HEK293 (cell line): ENCODE measurements around the gene CTDSPL2.

Experiments
- BCL11B ChIP-seq: fragments of 450-650 bp; formaldehyde crosslinking; IDR thresholded peaks from 2 replicates; pipeline ENCODE4 v1.5.1; 2016; ENCODE audit warnings: low read depth, missing biosample characterization, missing genetic modification characterization
- EGR2 ChIP-seq: fragments of 450-650 bp; formaldehyde crosslinking; IDR thresholded peaks from 2 replicates; pipeline ENCODE4 v1.5.1; 2016; ENCODE audit warnings: low read depth, missing biosample characterization, missing genetic modification characterization
- GFI1B ChIP-seq: fragments of 450-650 bp; formaldehyde crosslinking; IDR thresholded peaks from 2 replicates; pipeline ENCODE4 v1.5.1; 2016; ENCODE audit warnings: missing biosample characterization, missing genetic modification characterization
- HOXC10 ChIP-seq: sonication (generic); formaldehyde crosslinking; IDR thresholded peaks from 2 replicates; pipeline ENCODE4 v1.8.1; 2023; ENCODE audit warnings: mild to moderate bottlenecking, missing genetic modification reagents
- HOXD13 ChIP-seq: sonication (generic); formaldehyde crosslinking; IDR thresholded peaks from 2 replicates; pipeline ENCODE4 v1.8.0; 2022; ENCODE audit warnings: missing genetic modification reagents, borderline replicate concordance
- OVOL3 ChIP-seq: fragments of 450-650 bp; formaldehyde crosslinking; IDR thresholded peaks from 2 replicates; pipeline ENCODE4 v1.5.1; 2016; ENCODE audit warnings: missing biosample characterization, missing genetic modification characterization
- YY2 ChIP-seq: fragments of 450-650 bp; formaldehyde crosslinking; IDR thresholded peaks from 2 replicates; pipeline ENCODE4 v1.5.1; 2016; ENCODE audit warnings: missing biosample characterization, missing genetic modification characterization
- ZFP3 ChIP-seq: fragments of 450-650 bp; formaldehyde crosslinking; IDR thresholded peaks from 2 replicates; pipeline ENCODE4 v1.5.1; 2016; ENCODE audit warnings: low read depth, missing biosample characterization, missing genetic modification characterization
- ZIC2 ChIP-seq: fragments of 450-650 bp; formaldehyde crosslinking; IDR thresholded peaks from 2 replicates; pipeline ENCODE4 v1.5.1; 2016; ENCODE audit warnings: missing biosample characterization, missing genetic modification characterization
- ZNF10 ChIP-seq: fragments of 450-650 bp; formaldehyde crosslinking; IDR thresholded peaks from 2 replicates; pipeline ENCODE4 v1.5.1; 2017; ENCODE audit warnings: missing biosample characterization, missing genetic modification characterization
- ZNF114 ChIP-seq: fragments of 450-650 bp; formaldehyde crosslinking; IDR thresholded peaks from 2 replicates; pipeline ENCODE4 v1.5.0; 2017; ENCODE audit warnings: missing biosample characterization, missing genetic modification characterization
- ZNF2 ChIP-seq: fragments of 450-650 bp; formaldehyde crosslinking; IDR thresholded peaks from 2 replicates; pipeline ENCODE4 v1.5.1; 2016; ENCODE audit warnings: missing biosample characterization, missing genetic modification characterization
- ZNF202 ChIP-seq: fragments of 450-650 bp; formaldehyde crosslinking; IDR thresholded peaks from 2 replicates; pipeline ENCODE4 v1.5.1; 2016; ENCODE audit warnings: missing biosample characterization, missing genetic modification characterization, borderline replicate concordance
- ZNF350 ChIP-seq: fragments of 450-650 bp; formaldehyde crosslinking; IDR thresholded peaks from 2 replicates; pipeline ENCODE4 v1.5.0; 2017; ENCODE audit warnings: missing biosample characterization, mild to moderate bottlenecking, missing genetic modification characterization
- ZNF423 ChIP-seq: fragments of 450-650 bp; formaldehyde crosslinking; IDR thresholded peaks from 2 replicates; pipeline ENCODE4 v1.5.1; 2016; ENCODE audit warnings: missing biosample characterization, missing genetic modification characterization
- ZNF549 ChIP-seq: fragments of 450-650 bp; IDR thresholded peaks from 2 replicates; pipeline ENCODE4 v1.5.1; 2018; ENCODE audit warnings: missing biosample characterization, missing genetic modification characterization, mild to moderate bottlenecking, inconsistent platforms, moderate library complexity
- ZNF585B ChIP-seq: fragments of 450-650 bp; formaldehyde crosslinking; IDR thresholded peaks from 2 replicates; pipeline ENCODE4 v1.5.1; 2016; ENCODE audit warnings: missing biosample characterization, missing genetic modification characterization
- ZNF600 ChIP-seq: fragments of 450-650 bp; formaldehyde crosslinking; IDR thresholded peaks from 2 replicates; pipeline ENCODE4 v1.5.1; 2016; ENCODE audit warnings: missing biosample characterization, missing genetic modification characterization
- ZNF621 ChIP-seq: fragments of 450-650 bp; formaldehyde crosslinking; IDR thresholded peaks from 2 replicates; pipeline ENCODE4 v1.5.1; 2017; ENCODE audit warnings: missing biosample characterization, missing genetic modification characterization
- ZNF624 ChIP-seq: fragments of 450-650 bp; formaldehyde crosslinking; IDR thresholded peaks from 2 replicates; pipeline ENCODE4 v1.5.1; 2017; ENCODE audit warnings: missing biosample characterization, missing genetic modification characterization
- ZNF626 ChIP-seq: fragments of 450-650 bp; sonication (Bioruptor Pico); formaldehyde crosslinking; IDR thresholded peaks from 2 replicates; pipeline ENCODE4 v1.5.1; 2018; ENCODE audit warnings: missing biosample characterization, missing genetic modification characterization, inconsistent platforms
- ZNF658 ChIP-seq: fragments of 450-650 bp; formaldehyde crosslinking; IDR thresholded peaks from 2 replicates; pipeline ENCODE4; 2016; ENCODE audit warnings: missing biosample characterization, missing genetic modification characterization
- ZNF768 ChIP-seq: fragments of 450-650 bp; formaldehyde crosslinking; IDR thresholded peaks from 2 replicates; pipeline ENCODE4 v1.5.1; 2018; ENCODE audit warnings: missing biosample characterization, mild to moderate bottlenecking, missing genetic modification characterization
- ZNF843 ChIP-seq: fragments of 450-650 bp; formaldehyde crosslinking; IDR thresholded peaks from 2 replicates; pipeline ENCODE4 v1.5.1; 2016; ENCODE audit warnings: missing biosample characterization, missing genetic modification characterization
- ZSCAN30 ChIP-seq: fragments of 450-650 bp; IDR thresholded peaks from 2 replicates; pipeline ENCODE4 v1.5.1; 2018; ENCODE audit warnings: missing biosample characterization, mild to moderate bottlenecking, missing genetic modification characterization, moderate library complexity
- TF ChIP-seq, protein P1 (sequence below): fragments of 450-650 bp; formaldehyde crosslinking; conservative IDR thresholded peaks from 2 replicates; pipeline ENCODE4 v1.5.1; 2016; ENCODE audit warnings: low read depth, missing biosample characterization, missing genetic modification characterization
- TF ChIP-seq, protein P2 (sequence below): fragments of 450-650 bp; formaldehyde crosslinking; IDR thresholded peaks from 2 replicates; pipeline ENCODE4 v1.5.1; 2016; ENCODE audit warnings: missing biosample characterization, missing genetic modification characterization
- TF ChIP-seq, protein P3 (sequence below): fragments of 450-650 bp; formaldehyde crosslinking; IDR thresholded peaks from 2 replicates; pipeline ENCODE4 v1.5.1; 2016; ENCODE audit warnings: missing biosample characterization, missing genetic modification characterization
- TF ChIP-seq, protein P4 (sequence below): fragments of 450-650 bp; formaldehyde crosslinking; IDR thresholded peaks from 2 replicates; pipeline ENCODE4 v1.5.1; 2016; ENCODE audit warnings: missing biosample characterization, missing genetic modification characterization
- TF ChIP-seq, protein P5 (sequence below): fragments of 450-650 bp; formaldehyde crosslinking; IDR thresholded peaks from 2 replicates; pipeline ENCODE4 v1.5.1; 2016; ENCODE audit warnings: missing biosample characterization, missing genetic modification characterization

The CTDSPL2 gene

DNA sequence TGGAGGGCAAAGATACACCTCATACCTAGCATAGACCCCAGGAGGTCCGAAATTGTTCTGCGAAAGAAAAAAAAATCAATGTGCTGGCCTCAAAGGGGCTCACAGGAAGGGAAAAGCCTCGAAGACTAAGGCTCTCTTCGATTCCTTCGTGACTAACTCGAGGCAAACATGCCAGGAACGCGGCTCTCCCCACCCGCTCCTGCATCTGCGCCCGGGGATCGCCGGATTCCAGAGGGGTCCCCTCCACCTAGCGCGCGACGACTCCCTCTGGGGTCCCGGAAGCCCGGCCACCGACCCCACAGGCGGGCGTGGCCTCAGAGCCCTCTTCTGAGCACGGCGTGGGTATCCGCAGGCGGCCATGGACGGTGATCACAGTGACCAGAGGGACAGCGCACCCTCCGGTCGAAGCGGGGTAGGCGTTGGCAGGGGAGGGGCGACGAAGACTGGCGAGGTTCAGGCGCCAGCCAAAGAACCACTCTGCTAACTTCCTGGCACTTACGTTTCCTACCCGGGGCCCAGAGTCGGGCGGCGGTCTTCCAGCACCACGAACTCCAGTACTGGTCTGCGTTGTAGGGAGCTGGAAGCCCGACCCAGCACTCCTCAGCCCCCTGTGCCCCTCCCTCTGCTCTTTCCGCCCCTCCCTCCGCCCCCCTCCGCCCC is 109.0 kb downstream of the CTDSPL2 start (continued):
- TF ChIP-seq ZNF114: no peak
- no peak for TF ChIP-seq ZNF621 (tag by site-specific recombination)
- no peak for TF ChIP-seq BCL11B
- no peak for TF ChIP-seq ZNF423 (tag by site-specific recombination)
- TF ChIP-seq HOXD13 (CRISPR knock-in tag): no peak
- TF ChIP-seq ZSCAN30 (tag by site-specific recombination): no peak; the same call in 1 of the 2 replicates
- no peak for TF ChIP-seq ZNF549 (tag by site-specific recombination)
- TF ChIP-seq GFI1B: no peak
- TF ChIP-seq OVOL3 (tag by site-specific recombination): no peak
- TF ChIP-seq ZIC2 (tag by site-specific recombination): peak; percentile 8; the same call in 1 of the 2 replicates
- no peak for TF ChIP-seq HOXC10 (CRISPR knock-in tag)
- TF ChIP-seq ZNF768 (tag by site-specific recombination): no peak
- no peak for TF ChIP-seq ZNF202 (tag by site-specific recombination)
- TF ChIP-seq ZNF585B: no peak
- TF ChIP-seq YY2: no peak
- no peak for TF ChIP-seq EGR2
- TF ChIP-seq, protein P1, sequence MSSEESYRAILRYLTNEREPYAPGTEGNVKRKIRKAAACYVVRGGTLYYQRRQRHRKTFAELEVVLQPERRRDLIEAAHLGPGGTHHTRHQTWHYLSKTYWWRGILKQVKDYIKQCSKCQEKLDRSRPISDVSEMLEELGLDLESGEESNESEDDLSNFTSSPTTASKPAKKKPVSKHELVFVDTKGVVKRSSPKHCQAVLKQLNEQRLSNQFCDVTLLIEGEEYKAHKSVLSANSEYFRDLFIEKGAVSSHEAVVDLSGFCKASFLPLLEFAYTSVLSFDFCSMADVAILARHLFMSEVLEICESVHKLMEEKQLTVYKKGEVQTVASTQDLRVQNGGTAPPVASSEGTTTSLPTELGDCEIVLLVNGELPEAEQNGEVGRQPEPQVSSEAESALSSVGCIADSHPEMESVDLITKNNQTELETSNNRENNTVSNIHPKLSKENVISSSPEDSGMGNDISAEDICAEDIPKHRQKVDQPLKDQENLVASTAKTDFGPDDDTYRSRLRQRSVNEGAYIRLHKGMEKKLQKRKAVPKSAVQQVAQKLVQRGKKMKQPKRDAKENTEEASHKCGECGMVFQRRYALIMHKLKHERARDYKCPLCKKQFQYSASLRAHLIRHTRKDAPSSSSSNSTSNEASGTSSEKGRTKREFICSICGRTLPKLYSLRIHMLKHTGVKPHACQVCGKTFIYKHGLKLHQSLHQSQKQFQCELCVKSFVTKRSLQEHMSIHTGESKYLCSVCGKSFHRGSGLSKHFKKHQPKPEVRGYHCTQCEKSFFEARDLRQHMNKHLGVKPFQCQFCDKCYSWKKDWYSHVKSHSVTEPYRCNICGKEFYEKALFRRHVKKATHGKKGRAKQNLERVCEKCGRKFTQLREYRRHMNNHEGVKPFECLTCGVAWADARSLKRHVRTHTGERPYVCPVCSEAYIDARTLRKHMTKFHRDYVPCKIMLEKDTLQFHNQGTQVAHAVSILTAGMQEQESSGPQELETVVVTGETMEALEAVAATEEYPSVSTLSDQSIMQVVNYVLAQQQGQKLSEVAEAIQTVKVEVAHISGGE (tag by site-specific recombination): no peak; the same call in 1 of the 2 replicates
- TF ChIP-seq ZFP3: no peak
- TF ChIP-seq, protein P2, sequence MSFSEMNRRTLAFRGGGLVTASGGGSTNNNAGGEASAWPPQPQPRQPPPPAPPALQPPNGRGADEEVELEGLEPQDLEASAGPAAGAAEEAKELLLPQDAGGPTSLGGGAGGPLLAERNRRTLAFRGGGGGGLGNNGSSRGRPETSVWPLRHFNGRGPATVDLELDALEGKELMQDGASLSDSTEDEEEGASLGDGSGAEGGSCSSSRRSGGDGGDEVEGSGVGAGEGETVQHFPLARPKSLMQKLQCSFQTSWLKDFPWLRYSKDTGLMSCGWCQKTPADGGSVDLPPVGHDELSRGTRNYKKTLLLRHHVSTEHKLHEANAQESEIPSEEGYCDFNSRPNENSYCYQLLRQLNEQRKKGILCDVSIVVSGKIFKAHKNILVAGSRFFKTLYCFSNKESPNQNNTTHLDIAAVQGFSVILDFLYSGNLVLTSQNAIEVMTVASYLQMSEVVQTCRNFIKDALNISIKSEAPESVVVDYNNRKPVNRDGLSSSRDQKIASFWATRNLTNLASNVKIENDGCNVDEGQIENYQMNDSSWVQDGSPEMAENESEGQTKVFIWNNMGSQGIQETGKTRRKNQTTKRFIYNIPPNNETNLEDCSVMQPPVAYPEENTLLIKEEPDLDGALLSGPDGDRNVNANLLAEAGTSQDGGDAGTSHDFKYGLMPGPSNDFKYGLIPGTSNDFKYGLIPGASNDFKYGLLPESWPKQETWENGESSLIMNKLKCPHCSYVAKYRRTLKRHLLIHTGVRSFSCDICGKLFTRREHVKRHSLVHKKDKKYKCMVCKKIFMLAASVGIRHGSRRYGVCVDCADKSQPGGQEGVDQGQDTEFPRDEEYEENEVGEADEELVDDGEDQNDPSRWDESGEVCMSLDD (tag by site-specific recombination): peak; percentile 75
- TF ChIP-seq ZNF624 (tag by site-specific recombination): no peak
- TF ChIP-seq ZNF10: no peak
- TF ChIP-seq ZNF626 (tag by site-specific recombination): no peak
- TF ChIP-seq, protein P3, sequence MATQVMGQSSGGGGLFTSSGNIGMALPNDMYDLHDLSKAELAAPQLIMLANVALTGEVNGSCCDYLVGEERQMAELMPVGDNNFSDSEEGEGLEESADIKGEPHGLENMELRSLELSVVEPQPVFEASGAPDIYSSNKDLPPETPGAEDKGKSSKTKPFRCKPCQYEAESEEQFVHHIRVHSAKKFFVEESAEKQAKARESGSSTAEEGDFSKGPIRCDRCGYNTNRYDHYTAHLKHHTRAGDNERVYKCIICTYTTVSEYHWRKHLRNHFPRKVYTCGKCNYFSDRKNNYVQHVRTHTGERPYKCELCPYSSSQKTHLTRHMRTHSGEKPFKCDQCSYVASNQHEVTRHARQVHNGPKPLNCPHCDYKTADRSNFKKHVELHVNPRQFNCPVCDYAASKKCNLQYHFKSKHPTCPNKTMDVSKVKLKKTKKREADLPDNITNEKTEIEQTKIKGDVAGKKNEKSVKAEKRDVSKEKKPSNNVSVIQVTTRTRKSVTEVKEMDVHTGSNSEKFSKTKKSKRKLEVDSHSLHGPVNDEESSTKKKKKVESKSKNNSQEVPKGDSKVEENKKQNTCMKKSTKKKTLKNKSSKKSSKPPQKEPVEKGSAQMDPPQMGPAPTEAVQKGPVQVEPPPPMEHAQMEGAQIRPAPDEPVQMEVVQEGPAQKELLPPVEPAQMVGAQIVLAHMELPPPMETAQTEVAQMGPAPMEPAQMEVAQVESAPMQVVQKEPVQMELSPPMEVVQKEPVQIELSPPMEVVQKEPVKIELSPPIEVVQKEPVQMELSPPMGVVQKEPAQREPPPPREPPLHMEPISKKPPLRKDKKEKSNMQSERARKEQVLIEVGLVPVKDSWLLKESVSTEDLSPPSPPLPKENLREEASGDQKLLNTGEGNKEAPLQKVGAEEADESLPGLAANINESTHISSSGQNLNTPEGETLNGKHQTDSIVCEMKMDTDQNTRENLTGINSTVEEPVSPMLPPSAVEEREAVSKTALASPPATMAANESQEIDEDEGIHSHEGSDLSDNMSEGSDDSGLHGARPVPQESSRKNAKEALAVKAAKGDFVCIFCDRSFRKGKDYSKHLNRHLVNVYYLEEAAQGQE: no peak
- TF ChIP-seq, protein P4, sequence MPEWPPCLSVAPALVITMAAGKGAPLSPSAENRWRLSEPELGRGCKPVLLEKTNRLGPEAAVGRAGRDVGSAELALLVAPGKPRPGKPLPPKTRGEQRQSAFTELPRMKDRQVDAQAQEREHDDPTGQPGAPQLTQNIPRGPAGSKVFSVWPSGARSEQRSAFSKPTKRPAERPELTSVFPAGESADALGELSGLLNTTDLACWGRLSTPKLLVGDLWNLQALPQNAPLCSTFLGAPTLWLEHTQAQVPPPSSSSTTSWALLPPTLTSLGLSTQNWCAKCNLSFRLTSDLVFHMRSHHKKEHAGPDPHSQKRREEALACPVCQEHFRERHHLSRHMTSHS (tag by site-specific recombination): no peak
- TF ChIP-seq ZNF843: 0 out of 2 replicates have a peak, but pooled peaks have one; percentile 13
- TF ChIP-seq ZNF600 (tag by site-specific recombination): peak; percentile 94
- no peak for TF ChIP-seq ZNF2 (tag by site-specific recombination)
- TF ChIP-seq ZNF658 (tag by site-specific recombination): no peak
- TF ChIP-seq, protein P5, sequence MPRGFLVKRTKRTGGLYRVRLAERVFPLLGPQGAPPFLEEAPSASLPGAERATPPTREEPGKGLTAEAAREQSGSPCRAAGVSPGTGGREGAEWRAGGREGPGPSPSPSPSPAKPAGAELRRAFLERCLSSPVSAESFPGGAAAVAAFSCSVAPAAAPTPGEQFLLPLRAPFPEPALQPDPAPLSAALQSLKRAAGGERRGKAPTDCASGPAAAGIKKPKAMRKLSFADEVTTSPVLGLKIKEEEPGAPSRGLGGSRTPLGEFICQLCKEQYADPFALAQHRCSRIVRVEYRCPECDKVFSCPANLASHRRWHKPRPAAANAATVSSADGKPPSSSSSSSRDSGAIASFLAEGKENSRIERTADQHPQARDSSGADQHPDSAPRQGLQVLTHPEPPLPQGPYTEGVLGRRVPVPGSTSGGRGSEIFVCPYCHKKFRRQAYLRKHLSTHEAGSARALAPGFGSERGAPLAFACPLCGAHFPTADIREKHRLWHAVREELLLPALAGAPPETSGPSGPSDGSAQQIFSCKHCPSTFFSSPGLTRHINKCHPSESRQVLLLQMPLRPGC (tag by site-specific recombination): no peak
- no peak for TF ChIP-seq ZNF350 (tag by site-specific recombination)
